Sigmoid colon (tissue), 4 donors: ENCODE measurements around the gene ANAPC16.

Experiments used
- POLR2A ChIP-seq, 2 donors: fragments of 450-650 bp; IDR thresholded peaks; one replicate each; pipeline ENCODE4 v1.6.1; 2016; ENCODE audit warnings: antibody characterized with exemption in 2 of 2, mild to moderate bottlenecking in 2 of 2, moderate library complexity in 2 of 2
- POLR2AphosphoS5 ChIP-seq, 4 donors: sonication (generic); formaldehyde crosslinking; IDR thresholded peaks; one replicate each; pipeline ENCODE4 v1.6.1; 2017; ENCODE audit warnings: antibody characterized with exemption in 4 of 4
- TF ChIP-seq, protein P1 (sequence below), 4 experiments: fragments of 450-650 bp in 3 of 4; fragments of 200-600 bp in 1 of 4; IDR thresholded peaks; one replicate each; pipeline ENCODE4 v1.5.1; 2016 to 2019; ENCODE audit warnings: antibody characterized with exemption in 4 of 4, mild to moderate bottlenecking in 3 of 4, moderate library complexity in 2 of 4

DNA sequence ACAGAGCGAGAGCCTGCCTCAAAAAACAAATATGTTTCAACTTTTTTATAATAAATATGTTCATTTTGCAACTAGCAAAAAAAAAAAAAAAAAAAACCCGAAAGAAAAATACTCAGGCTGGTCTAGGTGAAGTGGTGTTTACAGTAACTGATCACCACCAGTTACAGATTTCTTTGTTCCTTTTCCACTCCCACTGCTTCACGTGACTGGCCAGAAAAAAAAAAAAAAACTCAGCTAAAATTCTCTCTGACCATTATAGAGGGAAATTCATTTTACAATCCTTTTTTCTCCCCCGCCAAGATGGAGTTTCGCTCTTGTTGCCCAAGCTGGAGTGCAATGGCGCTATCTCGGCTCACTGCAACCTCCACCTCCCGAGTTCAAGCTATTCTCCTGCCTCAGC, 4.8 kb downstream of the ANAPC16 start:
- no peak for TF ChIP-seq POLR2AphosphoS5 (IDR thresholded peaks at IDR 0.05)
- TF ChIP-seq, protein P1, sequence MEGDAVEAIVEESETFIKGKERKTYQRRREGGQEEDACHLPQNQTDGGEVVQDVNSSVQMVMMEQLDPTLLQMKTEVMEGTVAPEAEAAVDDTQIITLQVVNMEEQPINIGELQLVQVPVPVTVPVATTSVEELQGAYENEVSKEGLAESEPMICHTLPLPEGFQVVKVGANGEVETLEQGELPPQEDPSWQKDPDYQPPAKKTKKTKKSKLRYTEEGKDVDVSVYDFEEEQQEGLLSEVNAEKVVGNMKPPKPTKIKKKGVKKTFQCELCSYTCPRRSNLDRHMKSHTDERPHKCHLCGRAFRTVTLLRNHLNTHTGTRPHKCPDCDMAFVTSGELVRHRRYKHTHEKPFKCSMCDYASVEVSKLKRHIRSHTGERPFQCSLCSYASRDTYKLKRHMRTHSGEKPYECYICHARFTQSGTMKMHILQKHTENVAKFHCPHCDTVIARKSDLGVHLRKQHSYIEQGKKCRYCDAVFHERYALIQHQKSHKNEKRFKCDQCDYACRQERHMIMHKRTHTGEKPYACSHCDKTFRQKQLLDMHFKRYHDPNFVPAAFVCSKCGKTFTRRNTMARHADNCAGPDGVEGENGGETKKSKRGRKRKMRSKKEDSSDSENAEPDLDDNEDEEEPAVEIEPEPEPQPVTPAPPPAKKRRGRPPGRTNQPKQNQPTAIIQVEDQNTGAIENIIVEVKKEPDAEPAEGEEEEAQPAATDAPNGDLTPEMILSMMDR (IDR thresholded peaks at IDR 0.05) = no peak
- TF ChIP-seq POLR2A (IDR thresholded peaks at IDR 0.05) = no peak
